GM21576 (cell line): Measurements from ENCODE around the gene SEMA6B.

Experiments
- ATAC-seq: cut with Tn5 transposase; IDR thresholded peaks from one replicate; pipeline ENCODE4 v1.9.1; 2021; ENCODE audit warnings: mild to moderate bottlenecking, moderate library complexity; ENCODE audit not compliant: unreplicated experiment

Gene SEMA6B

GRCh38 chr19:4510435-4511255 is 48.8 kb downstream of the SEMA6B start:
- ATAC-seq = no peak

- no peak for ATAC-seq
Measured at GRCh38 chr19:4508698-4509097, 50.8 kb downstream of the SEMA6B start.

GRCh38 chr19:4507804-4508203 is 51.7 kb downstream of the SEMA6B start:
- no peak for ATAC-seq

GRCh38 chr19:4507150-4507452 is 52.4 kb downstream of the SEMA6B start:
- no peak for ATAC-seq

- ATAC-seq = no peak
Measured at GRCh38 chr19:4506449-4507149, 52.9 kb downstream of the SEMA6B start.

- no peak for ATAC-seq
Measured at GRCh38 chr19:4505570-4506448, 53.7 kb downstream of the SEMA6B start.

GRCh38 chr19:4504891-4505569 is 54.5 kb downstream of the SEMA6B start:
- no peak for ATAC-seq

GRCh38 chr19:4504297-4504701 is 55.2 kb downstream of the SEMA6B start:
- ATAC-seq = no peak

GRCh38 chr19:4503825-4504170 is 55.7 kb downstream of the SEMA6B start:
- no peak for ATAC-seq

- no peak for ATAC-seq
Measured at GRCh38 chr19:4503132-4503824, 56.2 kb downstream of the SEMA6B start.

GRCh38 chr19:4502282-4503131 is 57.0 kb downstream of the SEMA6B start:
- ATAC-seq = no peak

GRCh38 chr19:4501691-4502090 is 57.8 kb downstream of the SEMA6B start:
- ATAC-seq = no peak

GRCh38 chr19:4500841-4501591 is 58.5 kb downstream of the SEMA6B start:
- ATAC-seq = no peak

- ATAC-seq = no peak
Measured at GRCh38 chr19:4499855-4500254, 59.6 kb downstream of the SEMA6B start.

- ATAC-seq = no peak
Measured at GRCh38 chr19:4499318-4499717, 60.2 kb downstream of the SEMA6B start.

- ATAC-seq = no peak
Measured at GRCh38 chr19:4498694-4499093, 60.8 kb downstream of the SEMA6B start.

GRCh38 chr19:4497770-4498389 is 61.6 kb downstream of the SEMA6B start:
- no peak for ATAC-seq

- no peak for ATAC-seq
Measured at GRCh38 chr19:4496304-4496703, 63.2 kb downstream of the SEMA6B start.
